Fibroblast of the conjunctiva (primary cell): ENCODE measurements around the gene ANKS1A.
"Not testable (repeated sequence)": the region's sequence is repeated elsewhere in the genome, so short reads cannot be mapped to it uniquely, and the experiment has no call there.

Experiments used
- DNase-seq: peaks from one replicate; pipeline ENCODE4 v3.0.0-alpha.2; 2010; ENCODE audit warnings: low read depth

Gene ANKS1A

DNA sequence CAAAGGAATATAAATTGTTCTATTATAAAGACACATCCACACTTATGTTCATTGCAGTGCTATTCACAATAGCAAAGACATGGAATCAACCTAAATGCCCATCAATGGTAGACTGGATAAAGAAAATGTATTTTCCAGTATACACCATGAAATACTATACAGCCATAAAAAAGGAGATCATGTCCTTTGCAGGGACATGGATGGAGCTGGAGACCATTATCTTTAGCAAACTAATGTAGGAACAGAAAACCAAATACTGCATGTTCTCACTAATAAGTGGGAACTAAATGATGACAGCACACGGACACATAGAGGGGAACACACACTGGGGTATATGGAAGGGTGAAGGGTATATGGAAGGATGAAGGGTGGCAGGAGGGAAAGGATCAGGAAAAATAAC lies 5.0 kb upstream of the ANKS1A start:
- DNase-seq = not testable (repeated sequence)

DNA sequence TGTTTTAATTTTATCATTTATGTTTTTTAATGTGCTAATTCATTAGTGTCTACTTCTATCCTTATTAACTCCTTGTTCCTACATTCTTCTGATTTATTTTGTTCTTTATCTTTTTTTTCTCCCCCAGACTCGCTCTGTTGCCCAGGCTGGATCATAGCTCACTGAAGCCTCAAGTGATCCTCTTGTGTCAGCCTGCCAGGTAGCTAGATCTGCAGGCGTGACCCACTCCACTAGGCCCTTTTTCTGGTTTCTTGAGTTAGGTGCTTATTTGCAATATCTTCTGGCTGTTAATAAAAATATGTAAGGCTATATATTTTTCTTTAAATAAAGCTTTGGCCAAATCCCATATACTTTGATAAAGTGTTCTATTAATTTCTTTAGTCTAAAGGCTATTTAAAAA lies 4.1 kb upstream of the ANKS1A start:
- no peak for DNase-seq

DNA sequence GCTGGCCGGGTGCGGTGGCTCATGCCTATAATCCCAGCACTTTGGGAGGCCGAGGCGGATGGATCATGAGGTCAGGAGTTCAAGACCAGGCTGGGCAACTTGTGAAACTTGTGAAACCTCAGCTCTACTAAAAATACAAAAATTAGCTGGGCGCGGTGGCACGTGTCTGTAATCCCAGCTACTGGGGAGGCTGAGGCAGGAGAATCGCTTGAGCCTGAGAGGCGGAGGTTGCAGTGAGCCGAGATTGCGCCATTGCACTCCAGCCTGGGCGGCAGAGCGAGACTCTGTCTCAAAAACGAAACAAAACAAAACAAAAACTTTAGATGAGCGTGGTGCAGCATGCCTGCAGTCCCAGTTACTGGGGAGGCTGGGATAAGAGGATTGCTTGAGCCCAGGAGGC lies 3.2 kb upstream of the ANKS1A start:
- DNase-seq = not testable (repeated sequence)

DNA sequence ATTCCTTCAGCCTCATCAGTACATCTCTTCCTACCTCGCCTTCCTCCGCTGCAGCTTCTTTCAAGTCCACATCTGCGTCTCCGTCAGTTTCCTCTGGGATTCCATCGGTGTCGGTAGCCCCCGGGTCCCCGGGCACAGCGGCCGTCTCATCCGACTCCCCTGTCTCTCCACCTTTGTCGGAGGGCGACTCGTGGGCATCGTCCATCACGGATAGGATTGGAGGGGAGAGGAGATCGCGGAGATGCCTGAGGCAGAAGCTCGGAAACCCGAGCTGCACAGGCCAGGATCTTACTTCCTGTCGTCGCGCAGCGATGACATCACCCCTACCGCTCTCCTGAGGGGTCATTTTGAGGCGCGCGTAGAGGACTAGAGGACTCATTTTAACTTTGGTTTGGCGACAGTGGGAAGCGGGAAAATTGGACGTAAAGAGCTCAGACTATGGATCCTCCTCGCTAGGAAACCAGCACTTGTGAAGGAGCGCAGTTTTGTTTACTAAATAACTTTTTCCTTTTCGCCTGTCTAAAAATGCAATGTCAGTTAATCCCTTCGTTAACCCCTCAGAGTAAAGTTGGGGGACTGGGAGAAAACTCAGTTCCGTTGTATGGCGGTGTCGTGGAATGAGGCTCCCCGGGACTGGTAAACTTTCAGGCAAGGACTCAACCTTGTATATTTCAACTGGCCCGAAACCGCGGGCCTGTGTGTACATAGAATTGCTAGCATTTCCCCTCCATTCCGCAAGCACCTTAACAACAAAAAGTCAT lies 1.1 kb upstream of the ANKS1A start, which contains the start of gene TAF11:
Gene TAF11, minus strand, starts transcription at position 290 of the 761 bp plus-strand sequence. Its CDS starts 85 bp downstream, at position 205.
- DNase-seq = peak; percentile 81

DNA sequence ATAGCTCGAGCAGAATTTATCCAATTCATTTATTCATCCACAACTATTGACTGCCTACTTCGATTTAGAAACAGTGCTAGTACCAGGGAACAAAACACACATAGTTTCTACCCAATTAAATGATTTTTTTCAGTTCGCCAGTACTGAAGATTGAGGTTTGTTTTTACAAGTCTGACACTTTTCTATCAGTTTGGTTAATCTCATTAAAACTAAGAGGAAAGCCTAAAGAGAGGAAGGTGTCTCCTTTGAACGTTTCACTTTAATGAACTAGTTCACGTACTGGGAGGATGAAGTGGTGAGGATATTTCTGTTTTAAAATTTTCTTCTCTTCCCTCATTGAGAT lies 570 bp upstream of the ANKS1A start:
- no peak for DNase-seq

DNA sequence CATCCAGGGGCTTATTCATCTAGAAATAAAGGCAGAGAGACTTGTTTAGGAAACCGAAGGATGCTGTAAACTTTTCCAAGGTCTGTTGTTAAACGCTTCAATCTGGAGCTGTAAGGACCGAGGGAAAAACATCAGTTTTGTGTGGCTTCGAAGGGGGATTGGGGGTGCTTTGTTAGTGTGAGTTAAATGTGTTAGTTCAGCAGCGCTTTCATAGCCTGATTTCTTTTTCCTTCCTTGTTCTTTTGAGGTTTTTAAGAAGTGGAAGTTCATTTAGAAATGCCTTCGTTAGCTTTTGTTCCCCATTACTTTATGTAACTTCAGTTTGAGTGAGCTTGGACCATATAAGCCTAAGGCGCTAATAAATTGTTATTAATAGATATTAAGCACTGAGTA lies 1.5 kb downstream of the ANKS1A start:
- DNase-seq = no peak

DNA sequence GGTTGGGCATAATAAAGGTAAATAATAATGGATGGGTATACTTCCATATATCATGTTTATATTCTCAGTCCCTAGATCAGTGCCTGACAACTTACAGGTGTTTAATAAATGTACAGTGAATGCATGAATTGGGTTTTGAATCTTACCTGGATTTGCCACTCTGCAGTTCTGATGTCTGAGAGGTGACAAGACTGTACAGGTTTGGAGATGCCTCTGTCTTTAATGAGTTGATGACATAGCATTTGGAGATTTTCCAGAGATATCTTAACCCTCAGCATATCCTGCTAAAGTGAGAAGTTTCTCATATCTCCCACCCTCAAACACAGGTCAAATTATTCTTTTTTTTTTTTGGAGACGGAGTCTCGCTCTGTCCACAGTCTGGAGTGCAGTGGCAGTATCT lies 2.2 kb downstream of the ANKS1A start:
- DNase-seq = no peak

DNA sequence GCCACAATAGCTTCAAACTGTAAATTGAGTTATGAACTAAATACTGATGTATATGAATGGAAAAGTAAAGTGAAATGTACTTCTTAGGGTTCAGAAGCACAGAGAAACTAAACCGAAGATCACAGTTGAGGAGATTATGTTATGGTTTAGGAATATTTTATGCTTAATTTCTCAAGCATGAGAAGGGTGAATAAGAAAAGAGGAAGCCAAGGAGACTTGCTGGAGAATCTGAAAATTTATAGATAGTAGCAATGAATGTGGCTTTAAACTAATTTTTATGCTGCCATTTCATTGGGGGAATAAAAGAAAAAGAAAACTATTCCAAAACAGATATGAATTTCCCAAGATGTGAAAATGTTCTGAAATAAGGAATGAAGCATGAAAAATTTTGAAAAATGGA lies 5.6 kb downstream of the ANKS1A start:
- no peak for DNase-seq

DNA sequence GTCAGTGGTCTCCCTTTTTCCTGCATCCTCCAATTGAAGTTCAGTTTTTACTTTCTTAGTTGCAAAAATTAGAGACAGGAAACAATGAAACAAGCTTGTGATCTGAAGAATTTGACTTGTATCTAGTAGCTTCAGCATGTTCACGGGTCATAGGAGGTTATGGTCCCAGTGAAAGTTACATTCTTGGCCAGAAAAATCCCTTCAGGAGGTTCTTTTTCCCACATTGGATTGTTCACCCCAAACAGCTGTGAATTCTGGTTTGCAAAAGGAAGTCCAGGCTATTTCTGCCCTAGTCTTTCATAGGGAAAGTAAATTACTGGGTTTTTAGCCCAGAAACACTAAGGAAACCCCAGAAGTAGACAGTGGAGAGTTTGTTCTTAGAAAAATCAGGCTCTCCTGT lies 8.1 kb downstream of the ANKS1A start:
- DNase-seq = no peak

DNA sequence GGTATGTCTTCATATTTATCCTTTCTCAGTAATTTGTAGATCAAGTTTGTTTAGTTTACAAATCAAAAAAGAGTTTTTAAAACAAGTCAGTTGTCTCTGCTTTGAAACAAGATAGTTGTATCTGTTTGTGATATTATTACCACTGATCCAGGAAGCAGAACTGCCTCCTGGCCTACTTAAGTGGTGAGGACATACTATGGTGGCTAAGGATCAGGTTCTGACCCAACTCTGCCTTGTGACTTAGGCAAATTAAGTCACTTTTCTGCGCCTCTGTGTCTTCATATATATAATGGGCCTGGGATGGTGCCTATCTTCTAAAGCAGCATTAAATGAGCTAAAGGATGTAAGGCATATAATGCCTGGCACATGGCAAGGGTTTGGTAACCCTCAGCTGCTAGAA lies 8.7 kb downstream of the ANKS1A start:
- DNase-seq = no peak

DNA sequence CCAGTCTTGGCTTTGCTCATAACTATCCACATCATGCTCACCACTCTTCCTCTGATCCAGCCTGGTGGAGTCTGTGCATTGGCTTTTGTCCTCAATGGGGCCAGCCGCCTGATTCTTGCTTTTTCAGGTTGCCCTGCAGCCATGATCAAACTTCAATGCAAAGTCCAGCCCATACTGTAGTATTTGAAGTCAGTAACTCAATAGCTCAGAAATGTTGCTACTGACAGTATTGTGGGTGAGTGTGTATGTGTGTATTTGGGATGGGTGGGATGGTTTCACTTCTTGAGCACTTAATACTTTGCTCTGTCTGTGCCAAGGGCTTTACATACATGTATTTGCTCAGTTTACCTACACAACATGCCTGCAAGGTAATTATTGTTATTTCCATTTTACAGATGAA lies 10.7 kb downstream of the ANKS1A start:
- DNase-seq = not testable (repeated sequence)

DNA sequence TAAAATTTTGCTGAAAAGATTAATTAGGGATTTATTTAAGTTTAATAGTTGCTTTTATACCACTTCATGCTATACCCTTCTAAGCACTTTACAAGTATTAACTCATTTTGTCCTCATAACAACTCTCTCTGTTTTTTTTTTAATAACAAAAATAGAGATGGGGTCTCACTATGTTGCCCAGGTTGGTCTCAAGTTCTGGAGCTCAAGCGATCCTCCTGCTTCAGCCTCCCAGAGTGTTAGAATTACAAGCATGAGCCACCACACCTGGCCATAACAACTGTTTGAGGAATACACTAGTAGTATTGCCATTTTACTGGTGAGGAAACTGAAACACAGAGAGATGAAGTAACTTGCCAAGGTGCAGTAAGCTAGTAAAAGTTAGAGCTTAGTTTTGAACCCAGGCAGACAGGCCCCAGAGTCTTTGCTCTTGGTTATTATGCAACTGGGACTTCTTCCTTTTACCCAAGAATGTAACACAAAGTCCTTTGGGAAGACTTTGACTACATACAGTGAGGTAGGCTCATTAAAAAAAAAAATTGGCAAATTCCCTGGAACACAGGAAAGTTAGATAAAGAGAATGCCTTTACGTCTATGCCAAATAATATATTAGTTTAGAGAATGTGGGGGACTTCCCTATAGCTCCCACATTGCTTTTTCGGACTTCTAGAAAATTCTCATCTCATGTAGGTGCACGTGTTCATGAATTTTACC lies 11.4 kb downstream of the ANKS1A start:
- DNase-seq = no peak

DNA sequence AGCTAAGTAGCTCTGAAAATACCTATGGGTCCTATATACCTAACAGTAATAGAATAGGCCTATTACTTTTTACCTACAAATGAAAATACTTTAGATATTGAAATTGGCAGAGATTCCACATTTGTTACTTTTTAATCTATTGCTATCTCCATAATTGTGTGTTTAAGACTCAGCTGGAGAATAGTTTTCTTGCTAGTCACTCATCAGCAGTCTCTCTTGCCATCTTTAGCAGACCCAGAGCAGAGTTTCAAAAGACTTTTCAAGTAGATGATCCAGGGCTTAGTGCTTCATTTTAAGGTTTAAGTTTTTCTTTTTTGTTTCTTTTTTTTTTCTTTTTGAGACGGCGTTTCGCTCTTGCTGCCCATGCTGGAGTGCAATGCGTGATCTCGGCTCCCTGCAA lies 12.9 kb downstream of the ANKS1A start:
- DNase-seq = no peak

DNA sequence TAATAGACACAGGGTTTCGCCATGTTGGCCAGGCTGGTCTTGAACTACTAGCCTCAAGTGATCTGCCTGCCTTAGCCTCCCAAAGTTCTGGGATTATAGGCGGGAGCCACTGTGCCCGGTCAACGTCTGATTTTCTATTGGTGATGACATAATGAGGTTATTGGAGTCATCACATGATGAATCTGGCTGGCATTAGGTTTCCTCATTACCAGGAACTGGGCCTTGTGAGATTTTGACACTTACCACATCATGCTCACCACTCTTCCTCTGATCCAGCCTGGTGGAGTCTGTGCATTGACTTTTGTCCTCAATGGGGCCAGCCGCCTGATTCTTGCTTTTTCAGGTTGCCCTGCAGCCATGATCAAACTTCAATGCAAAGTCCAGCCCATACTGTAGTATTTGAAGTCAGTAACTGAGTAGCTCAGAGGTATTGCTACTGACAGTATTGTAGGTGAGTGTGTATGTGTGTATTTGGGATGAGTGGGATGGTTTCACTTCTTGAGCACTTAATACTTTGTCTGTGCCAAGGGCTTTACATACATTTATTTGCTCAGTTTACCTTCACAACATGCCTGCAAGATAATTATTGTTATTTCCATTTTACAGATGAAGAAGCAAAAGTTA lies 16.0 kb downstream of the ANKS1A start:
- DNase-seq = no peak

DNA sequence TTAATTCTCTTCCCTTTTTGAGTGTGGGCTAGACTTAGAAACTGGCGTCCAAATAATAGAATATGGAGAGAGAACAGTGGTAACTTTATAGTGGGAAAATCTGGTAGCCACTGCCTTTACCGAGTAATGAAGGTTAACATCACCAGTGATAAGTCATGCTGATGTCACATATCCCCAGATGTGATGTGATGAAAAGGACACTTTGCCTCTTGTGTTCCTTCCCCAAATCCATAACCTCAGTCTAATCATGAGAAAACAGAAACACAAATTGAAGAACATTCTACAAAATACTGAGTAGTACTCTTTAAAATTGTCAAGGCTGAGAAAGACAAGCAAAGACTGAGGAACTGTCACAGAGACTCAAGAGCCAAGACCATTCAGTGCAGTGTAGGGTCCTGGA lies 17.8 kb downstream of the ANKS1A start:
- no peak for DNase-seq

DNA sequence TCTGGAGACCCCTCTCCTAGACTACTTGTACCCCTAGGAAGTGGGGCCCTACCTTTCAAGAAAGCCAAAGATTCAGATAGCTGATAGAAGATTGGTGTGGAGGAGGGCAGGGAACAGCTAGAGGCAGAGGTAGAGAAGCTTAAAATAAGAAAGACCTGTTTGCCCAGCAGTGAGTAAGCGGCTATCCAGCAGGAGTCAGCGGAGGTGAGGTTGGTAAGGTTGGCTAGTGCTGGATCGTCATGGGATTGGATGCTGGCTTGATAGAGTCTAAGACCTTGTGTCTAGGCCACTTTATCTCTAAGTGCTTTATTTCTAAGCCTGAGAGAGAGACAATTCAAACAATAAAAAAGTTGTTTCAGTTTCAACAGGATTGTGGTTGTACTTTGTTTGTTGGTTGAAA lies 19.1 kb downstream of the ANKS1A start:
- no peak for DNase-seq

DNA sequence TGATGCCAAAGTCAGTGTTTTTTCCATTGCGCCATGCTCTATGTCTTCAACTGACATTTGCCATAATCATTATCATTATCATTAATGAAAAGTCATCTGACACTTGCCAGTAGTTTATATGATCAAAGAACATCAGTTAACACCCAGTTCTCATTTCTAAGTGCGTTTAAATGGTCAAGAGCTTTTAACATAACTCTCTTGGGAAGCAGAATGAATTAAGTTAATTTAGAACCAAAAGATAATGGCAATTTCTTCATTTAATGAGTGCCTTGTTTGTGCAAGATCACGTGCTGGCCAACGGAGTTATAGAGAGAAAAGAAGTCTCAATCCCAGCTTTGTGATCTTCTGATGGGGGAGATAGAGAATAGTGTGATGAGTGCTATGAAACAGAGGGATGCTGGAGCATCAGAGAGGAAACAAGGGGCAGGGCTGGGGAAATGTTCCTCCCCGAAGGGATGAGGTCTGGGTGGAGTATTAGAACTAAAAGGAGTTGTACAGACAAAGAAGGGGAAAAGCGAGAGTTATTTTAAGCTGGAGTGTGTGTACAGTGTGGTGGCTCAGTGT lies 20.3 kb downstream of the ANKS1A start:
- DNase-seq = no peak

DNA sequence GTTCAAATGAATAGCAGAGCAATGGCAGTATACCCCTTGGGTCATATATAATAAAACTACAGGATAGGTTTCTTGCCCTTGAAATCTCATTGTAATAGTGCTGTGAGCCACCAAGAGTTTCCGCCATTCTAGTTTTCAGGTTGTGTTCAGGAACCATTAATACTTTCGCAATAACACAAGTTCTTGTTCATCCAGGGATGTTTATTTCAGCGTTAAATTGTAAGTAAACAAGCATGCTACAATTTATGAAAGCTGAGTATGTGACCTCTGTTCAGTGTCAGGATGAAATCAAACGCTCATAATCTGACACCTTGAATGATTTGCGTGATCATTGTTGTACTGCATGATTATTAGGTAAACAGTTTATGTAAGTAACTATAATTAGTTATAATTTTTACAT lies 22.8 kb downstream of the ANKS1A start:
- no peak for DNase-seq

DNA sequence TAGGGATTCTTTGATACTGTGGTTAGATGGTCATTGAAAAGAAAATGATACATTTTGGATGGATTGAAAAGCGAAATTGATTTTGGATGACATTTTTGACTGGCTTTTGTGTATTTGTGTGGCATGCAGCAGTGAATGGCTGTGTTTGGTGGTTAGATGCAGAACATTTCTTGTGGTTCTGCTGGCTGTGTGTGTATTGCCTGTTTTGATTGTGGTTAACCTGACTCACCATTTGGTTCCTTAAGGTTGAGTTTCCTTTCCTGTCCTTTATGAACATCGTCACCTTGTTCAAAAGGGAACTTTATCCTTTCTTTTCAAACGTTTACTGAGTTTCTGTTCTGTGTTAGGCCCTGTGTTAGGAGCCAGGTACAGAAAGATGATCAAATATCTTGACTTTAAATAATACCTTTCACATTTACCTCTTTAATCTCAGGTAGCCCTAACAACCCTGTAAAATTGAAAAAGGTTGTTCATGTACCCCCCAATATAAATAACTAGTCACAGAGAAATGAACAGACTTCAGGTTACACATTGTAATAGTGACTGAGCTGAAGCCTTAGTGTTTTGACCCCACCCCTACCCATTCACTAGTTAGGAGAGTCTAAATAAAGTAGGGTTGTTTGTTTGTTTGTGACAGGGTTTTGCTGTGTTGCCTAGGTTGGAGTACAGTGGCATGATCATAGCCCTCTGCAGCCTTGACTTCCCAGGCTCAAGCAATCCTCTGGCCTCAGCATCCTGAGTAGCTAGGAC lies 23.8 kb downstream of the ANKS1A start:
- no peak for DNase-seq

DNA sequence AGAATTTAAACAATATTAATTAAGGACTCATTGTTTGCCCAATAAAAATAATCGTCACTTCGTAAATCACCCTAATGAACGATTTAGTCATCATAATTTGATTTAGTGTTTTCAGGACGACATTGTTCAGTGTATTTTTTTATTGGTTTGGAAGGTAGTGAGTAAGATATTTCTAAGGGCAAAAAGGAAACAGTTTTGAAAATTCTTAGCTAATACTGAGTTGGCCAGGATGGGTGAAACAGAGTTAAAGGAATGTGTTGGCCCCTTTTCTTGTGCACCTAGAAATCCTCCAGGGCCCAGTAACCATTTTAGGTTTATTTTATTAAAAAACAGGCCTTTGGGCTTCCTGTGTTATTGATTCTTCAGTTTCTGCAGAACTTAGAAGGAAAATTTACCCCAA lies 25.3 kb downstream of the ANKS1A start:
- no peak for DNase-seq

DNA sequence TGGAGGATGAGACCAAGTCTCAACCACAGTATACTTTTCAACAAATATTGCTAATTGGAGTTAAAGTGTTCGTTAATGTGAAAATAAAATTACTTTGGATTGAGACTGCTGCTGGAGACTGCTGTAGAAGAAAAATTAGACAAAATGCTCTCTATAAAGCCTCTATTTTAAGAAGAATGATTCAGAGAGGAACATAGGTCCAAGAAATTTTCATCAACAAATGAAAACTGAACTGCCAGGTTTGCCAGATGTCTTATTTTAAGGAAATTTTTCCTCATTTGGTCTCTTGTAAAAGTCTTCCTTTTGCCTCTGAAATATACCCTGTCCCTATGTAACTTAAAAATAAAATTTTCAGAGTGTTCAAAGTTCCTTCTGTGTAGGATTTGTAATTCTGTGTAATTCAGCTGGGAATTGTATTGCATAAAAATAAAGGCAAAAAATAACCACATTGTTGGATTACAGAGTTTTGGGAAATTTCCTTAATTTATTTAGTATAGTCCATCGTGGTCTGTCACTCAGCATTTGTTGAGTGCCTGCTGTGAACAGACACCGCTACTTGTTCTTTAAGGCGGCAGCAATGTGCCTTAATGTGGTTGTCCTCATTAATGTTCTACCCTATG lies 27.4 kb downstream of the ANKS1A start:
- no peak for DNase-seq
